BJ (cell line): Measurements from ENCODE around the gene CFDP1. TPM values are rescaled to one million over a fixed set of nuclear protein-coding genes. Genes with fewer than 3 reads are reported as not detected.

Experiments
- CTCF ChIA-PET: fragments of 350-600 bp; formaldehyde crosslinking; extraction: SDS; loops from one replicate; lab custom pipeline; 2021; ENCODE audit warnings: antibody characterized with exemption, inconsistent platforms; lab: Yijun Ruan, JAX
- POLR2A ChIA-PET: fragments of 300-600 bp; sonication (Branson Sonifier 250); formaldehyde crosslinking; extraction: SDS; loops from one replicate; lab custom pipeline; 2021; ENCODE audit warnings: antibody characterized with exemption; lab: Charles Lee
- DNase-seq: peaks from one replicate; pipeline ENCODE4 v3.0.0-alpha.2; 2011; ENCODE audit warnings: low read depth
- H3K27me3 ChIP-seq: 2 replicates; pipeline ENCODE4 v1.6.0; 2011; ENCODE audit warnings: low read length; ENCODE audit not compliant: control insufficient read depth, insufficient read depth
- H3K36me3 ChIP-seq: 2 replicates; pipeline ENCODE4 v1.5.1; 2011; ENCODE audit warnings: low read length; ENCODE audit not compliant: control insufficient read depth, insufficient read depth
- H3K4me3 ChIP-seq: 2 replicates; pipeline ENCODE4 v1.5.1; 2011; ENCODE audit warnings: low read depth, mild to moderate bottlenecking, control low read depth, low read length
- CTCF ChIP-seq: IDR thresholded peaks from 2 replicates; pipeline ENCODE4 v1.5.1; 2011; ENCODE audit warnings: low read depth, mild to moderate bottlenecking, control low read depth, inconsistent platforms, low read length, moderate library complexity; ENCODE audit not compliant: insufficient read depth
- polyA plus RNA-seq: library from polyadenylated mRNA; depleted of rRNA; stranded (reverse); fragments of >200 nt; gene quantifications from 2 replicates; pipeline ENCODE4 v1.2.3, GENCODE V29; 2011

Gene CFDP1
- polyA plus RNA-seq, 1 experiment = 10.9 TPM

GRCh38 chr16:75452464-75453190, 19.3 kb upstream of the CFDP1 start:
- POLR2A ChIA-PET = no interaction called here
- no peaks in the 10 kb centered on the region; the same call in 1 of the 2 replicates for H3K36me3 ChIP-seq
- DNase-seq = no peak
- no peak for TF ChIP-seq CTCF
- H3K4me3 ChIP-seq = no peak overlapping the region
- no peaks in the 10 kb centered on the region for H3K27me3 ChIP-seq
- CTCF ChIA-PET = interaction anchor here (0.7 to 2.2 kb wide), 2 partner anchors 11 to 12 kb away, joined by 3 to 12 read pairs; no protein-coding TSS in a partner anchor

GRCh38 chr16:75446416-75446815, 13.1 kb upstream of the CFDP1 start:
- TF ChIP-seq CTCF = no peak

GRCh38 chr16:75445298-75445697, 12.0 kb upstream of the CFDP1 start:
- no peak for TF ChIP-seq CTCF
- Histone ChIP-seq H3K36me3 (no peaks in the 10 kb centered on the region; the same call in 1 of the 2 replicates), H3K27me3 (no peaks in the 10 kb centered on the region), H3K4me3 (no peak overlapping the region)
- CTCF ChIA-PET = interaction anchor here (1.0 to 1.6 kb wide), 2 partner anchors 19 to 20 kb away, joined by 3 to 5 read pairs; partner anchors contain the start of gene TMEM170A
- DNase-seq = no peak
- POLR2A ChIA-PET = no interaction called here

More at GRCh38 chr16:75446416-75446815, 13.1 kb upstream of the CFDP1 start:
- DNase-seq = no peak
- H3K4me3 ChIP-seq = no peak overlapping the region
- ChIA-PET POLR2A (no interaction called here), CTCF (interaction anchor here (0.6 kb wide), 1 partner anchor 246 kb away, joined by 3 read pairs; no protein-coding TSS in a partner anchor)
- no peaks in the 10 kb centered on the region; the same call in 1 of the 2 replicates for H3K36me3 ChIP-seq
- no peaks in the 10 kb centered on the region for H3K27me3 ChIP-seq

GRCh38 chr16:75443298-75443697, 10.0 kb upstream of the CFDP1 start:
- Histone ChIP-seq H3K4me3 (no peak overlapping the region), H3K36me3 (no peaks in the 10 kb centered on the region), H3K27me3 (no peaks in the 10 kb centered on the region)
- TF ChIP-seq CTCF = no peak
- peak; percentile 44 for DNase-seq
- CTCF ChIA-PET = interaction anchor here (0.8 kb wide), 2 partner anchors 28 to 74 kb away, joined by 3 read pairs; no protein-coding TSS in a partner anchor
- POLR2A ChIA-PET = no interaction called here

- POLR2A ChIA-PET = interaction anchor here (0.6 to 0.7 kb wide), 2 partner anchors 214 to 274 kb away, joined by 3 read pairs; partner anchors contain the start of genes KARS1 and TERF2IP
- Histone ChIP-seq H3K27me3 (no peaks in the 10 kb centered on the region), H3K4me3 (peak overlapping the region; percentile 99), H3K36me3 (no peaks in the 10 kb centered on the region)
- CTCF ChIA-PET = interaction anchor here (0.7 to 2.2 kb wide), 9 partner anchors 11 to 235 kb away, joined by 3 to 10 read pairs (median 4); partner anchors contain the start of gene TMEM170A
- TF ChIP-seq CTCF = no peak
- peak; percentile 70 for DNase-seq
Measured at GRCh38 chr16:75433732-75434413, 570 bp upstream of the CFDP1 start.
